ENCODE results near the gene PMCH. TPM values are rescaled to one million over a fixed set of nuclear protein-coding genes. Genes with fewer than 3 reads are reported as not detected.

The PMCH gene, protein sequence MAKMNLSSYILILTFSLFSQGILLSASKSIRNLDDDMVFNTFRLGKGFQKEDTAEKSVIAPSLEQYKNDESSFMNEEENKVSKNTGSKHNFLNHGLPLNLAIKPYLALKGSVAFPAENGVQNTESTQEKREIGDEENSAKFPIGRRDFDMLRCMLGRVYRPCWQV
- total RNA-seq: not detected

DNA sequence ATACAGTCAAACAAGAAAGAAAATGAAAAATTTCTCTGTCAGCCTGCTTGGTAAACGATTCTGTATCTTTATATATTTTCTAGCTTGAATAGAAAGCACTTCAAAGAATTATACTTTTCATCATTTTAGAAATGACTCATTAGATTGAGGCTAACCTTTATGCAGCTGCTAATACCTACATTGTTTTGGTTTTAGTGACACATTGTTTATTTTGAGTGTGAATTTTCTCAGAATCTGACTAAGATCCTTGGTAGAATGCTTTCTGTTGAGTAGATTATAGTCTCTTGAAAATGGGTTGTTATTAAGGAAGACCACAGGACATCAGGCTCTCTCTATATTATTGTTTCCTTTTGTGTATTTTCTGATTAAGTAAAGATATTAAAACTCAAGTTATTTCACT lies at the start of gene PMCH:
Gene PMCH (minus strand): TSS at position 45 of the 400 bp plus-strand sequence. CDS start 63 bp downstream, outside the sequence.
- TF ChIP-seq, protein P1, sequence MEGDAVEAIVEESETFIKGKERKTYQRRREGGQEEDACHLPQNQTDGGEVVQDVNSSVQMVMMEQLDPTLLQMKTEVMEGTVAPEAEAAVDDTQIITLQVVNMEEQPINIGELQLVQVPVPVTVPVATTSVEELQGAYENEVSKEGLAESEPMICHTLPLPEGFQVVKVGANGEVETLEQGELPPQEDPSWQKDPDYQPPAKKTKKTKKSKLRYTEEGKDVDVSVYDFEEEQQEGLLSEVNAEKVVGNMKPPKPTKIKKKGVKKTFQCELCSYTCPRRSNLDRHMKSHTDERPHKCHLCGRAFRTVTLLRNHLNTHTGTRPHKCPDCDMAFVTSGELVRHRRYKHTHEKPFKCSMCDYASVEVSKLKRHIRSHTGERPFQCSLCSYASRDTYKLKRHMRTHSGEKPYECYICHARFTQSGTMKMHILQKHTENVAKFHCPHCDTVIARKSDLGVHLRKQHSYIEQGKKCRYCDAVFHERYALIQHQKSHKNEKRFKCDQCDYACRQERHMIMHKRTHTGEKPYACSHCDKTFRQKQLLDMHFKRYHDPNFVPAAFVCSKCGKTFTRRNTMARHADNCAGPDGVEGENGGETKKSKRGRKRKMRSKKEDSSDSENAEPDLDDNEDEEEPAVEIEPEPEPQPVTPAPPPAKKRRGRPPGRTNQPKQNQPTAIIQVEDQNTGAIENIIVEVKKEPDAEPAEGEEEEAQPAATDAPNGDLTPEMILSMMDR (IDR thresholded peaks at IDR 0.05; ENCODE audit: low read depth): no peak

DNA sequence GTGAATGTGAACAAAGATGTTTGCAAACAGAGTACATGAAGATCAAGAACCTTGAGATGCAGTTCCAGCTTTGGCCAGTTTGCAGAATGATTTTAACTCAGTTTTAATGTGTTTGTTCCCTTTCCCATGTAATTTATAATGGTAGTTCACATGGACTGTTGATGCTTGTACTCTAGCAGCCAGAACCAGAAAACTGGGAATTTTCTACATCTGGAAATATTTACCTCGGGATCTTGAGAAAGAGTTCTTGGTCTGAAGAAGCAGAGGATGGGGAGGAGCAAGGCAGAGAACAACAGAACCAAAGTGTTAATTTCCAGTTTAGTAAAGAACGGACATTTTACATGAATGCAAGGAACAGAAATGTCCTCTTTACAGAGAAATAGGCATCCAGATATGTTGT lies 37.0 kb upstream of the PMCH start:
- TF ChIP-seq, protein P1 (IDR thresholded peaks at IDR 0.05; ENCODE audit: low read depth): no peak

DNA sequence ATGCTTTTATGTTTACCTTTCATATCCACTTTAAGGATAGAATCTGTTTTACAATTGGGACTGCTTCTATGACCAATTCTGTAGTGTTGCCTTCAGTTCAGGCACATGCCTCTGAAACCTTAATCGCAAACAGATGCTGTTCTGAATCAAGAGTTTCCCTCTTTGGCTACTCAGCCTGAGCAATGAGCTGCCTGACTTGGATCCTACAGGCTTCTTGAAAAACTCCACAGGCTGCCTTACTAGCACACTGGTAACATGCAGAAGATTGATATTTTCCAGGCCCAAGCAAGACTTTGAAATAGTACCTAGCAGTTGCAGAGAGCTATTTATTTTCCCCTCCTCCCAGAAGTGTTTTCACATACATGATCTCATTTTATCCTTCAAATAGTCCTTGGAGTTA lies 34.8 kb upstream of the PMCH start:
- TF ChIP-seq, protein P1 (IDR thresholded peaks at IDR 0.05; ENCODE audit: low read depth): no peak

DNA sequence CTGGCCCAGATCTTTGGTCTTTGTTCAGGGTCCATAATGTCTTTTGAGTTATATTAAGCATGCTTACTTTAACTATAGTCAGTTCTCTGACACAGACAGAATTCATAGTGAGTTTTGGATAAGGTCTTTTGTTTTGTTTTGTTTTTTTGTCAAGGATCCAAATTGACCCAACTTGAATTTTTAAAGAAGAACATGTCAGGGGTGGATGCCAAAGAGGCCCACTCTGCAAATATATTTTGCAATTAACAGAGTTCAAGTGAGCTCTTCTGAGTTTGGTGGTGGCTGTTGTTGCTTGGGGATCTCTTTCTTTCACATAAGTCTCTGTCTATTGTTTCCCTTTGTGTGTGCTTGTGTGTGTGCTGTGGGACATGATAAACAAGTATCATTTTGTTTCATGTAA lies 34.4 kb upstream of the PMCH start:
- TF ChIP-seq, protein P1 (IDR thresholded peaks at IDR 0.05; ENCODE audit: low read depth): no peak

DNA sequence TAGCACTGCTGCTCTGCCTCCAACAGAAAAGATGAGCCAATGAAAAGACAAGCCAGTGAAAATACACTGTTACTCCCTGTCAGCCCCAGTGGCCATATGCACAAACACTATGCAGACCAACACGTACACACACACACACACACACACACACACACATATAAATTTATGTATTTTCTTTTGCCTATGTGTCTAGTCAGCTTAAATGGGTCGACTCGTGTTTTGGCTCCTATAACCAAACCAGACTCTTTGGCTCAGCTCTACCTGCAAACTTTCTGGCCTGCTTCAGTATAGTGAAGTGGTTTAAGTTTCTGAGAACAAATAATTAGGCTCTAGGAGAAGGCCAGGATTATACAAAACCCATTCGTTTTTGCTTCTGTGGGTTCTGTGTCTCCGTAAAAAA lies 30.3 kb upstream of the PMCH start:
- TF ChIP-seq, protein P1 (IDR thresholded peaks at IDR 0.05; ENCODE audit: low read depth): no peak

DNA sequence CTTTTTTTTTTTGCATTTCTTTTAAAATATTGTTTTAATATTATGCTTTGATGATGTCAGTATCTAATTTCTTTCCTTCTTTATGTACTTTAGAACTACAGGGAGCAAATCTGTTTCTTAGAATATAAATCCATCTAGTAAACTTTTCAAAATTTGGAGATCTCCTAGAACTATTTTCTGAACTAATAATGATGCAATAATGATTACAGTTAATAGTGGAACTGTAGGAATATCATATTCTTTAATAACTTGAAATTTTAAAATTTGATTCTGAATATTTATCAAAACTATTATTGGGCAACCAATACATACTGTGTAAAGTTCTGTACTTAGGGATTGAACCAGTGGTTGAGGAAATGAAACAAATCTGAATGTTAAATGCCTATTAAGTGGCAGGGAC lies 23.1 kb upstream of the PMCH start:
- TF ChIP-seq, protein P1 (IDR thresholded peaks at IDR 0.05; ENCODE audit: low read depth): no peak

DNA sequence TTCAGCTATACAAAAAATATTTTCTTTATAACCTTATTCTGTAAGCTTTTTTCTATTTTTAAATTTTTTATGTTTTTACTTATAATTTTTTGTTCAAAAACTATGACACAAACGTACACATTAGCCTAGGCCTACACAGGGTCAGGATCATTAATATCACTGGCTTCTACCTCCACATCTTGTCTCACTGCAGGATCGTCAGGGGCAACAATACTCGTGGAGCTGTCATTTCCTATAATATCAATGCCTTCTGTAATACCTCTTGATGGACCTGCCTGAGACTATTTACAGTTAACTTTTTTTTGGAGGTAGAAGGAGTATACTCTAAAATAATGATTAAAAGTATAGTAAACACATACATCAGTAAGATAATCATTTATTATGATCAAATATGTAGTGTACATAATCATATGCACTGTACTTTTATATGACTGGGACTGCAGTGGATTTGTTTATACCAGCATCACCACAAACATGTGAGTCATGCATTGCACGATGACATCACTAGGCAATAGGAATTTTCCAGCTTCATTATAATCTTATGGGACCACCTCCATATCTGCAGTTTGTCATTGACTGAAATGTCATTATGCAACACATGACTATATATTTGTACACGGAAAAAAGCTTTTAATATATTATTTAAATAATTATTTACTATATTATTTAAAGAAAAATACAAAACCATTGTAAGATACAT lies 18.5 kb upstream of the PMCH start:
- TF ChIP-seq, protein P1 (IDR thresholded peaks at IDR 0.05; ENCODE audit: low read depth): no peak

Data from subcutaneous adipose tissue (tissue), 4 donors.